GM21786 (cell line): ENCODE results near the gene CCDC74B.
"Not testable (repeated sequence)": the region's sequence is repeated elsewhere in the genome, so short reads cannot be mapped to it uniquely, and the experiment has no call there.

Experiments used
- ATAC-seq: cut with Tn5 transposase; IDR thresholded peaks from one replicate; pipeline ENCODE4 v1.9.1; 2021; ENCODE audit not compliant: unreplicated experiment

Gene CCDC74B

GRCh38 chr2:130145006-130145414 is at the start of gene CCDC74B:
Gene CCDC74B, minus strand, starts transcription at chr2:130145112. Its CDS starts 116 bp downstream, at chr2:130144996.
- peak; percentile 90 for ATAC-seq

- ATAC-seq: not testable (repeated sequence)
Measured at GRCh38 chr2:130193824-130194223, 48.9 kb upstream of the CCDC74B start.

- ATAC-seq: not testable (repeated sequence)
Measured at GRCh38 chr2:130192451-130192850, 47.5 kb upstream of the CCDC74B start.

GRCh38 chr2:130191319-130191718 is 46.4 kb upstream of the CCDC74B start:
- ATAC-seq: not testable (repeated sequence)

GRCh38 chr2:130190237-130190636 is 45.3 kb upstream of the CCDC74B start:
- no peak for ATAC-seq

GRCh38 chr2:130188958-130189357 is 44.0 kb upstream of the CCDC74B start:
- not testable (repeated sequence) for ATAC-seq

- ATAC-seq: not testable (repeated sequence)
Measured at GRCh38 chr2:130187859-130188792, 43.2 kb upstream of the CCDC74B start.

GRCh38 chr2:130187268-130187667 is 42.4 kb upstream of the CCDC74B start:
- no peak for ATAC-seq

GRCh38 chr2:130186391-130186790 is 41.5 kb upstream of the CCDC74B start:
- ATAC-seq: no peak

GRCh38 chr2:130185896-130186295 is 41.0 kb upstream of the CCDC74B start:
- ATAC-seq: no peak

- ATAC-seq: no peak
Measured at GRCh38 chr2:130185436-130185835, 40.5 kb upstream of the CCDC74B start.

GRCh38 chr2:130183512-130184373 is 38.8 kb upstream of the CCDC74B start:
- no peak for ATAC-seq

- ATAC-seq: not testable (repeated sequence)
Measured at GRCh38 chr2:130182826-130183511, 38.1 kb upstream of the CCDC74B start.

GRCh38 chr2:130181880-130182682 is 37.2 kb upstream of the CCDC74B start, which contains the start of gene MZT2B:
Gene MZT2B, plus strand, starts transcription at chr2:130182262. Its CDS starts 21 bp downstream, at chr2:130182283.
- peak; percentile 77 for ATAC-seq

- ATAC-seq: peak; percentile 56
Measured at GRCh38 chr2:130181325-130181879, 36.5 kb upstream of the CCDC74B start, which contains the start of gene SMPD4. Gene SMPD4, minus strand, starts transcription at chr2:130181602. Its CDS starts 5,010 bp downstream, at chr2:130176592.

- not testable (repeated sequence) for ATAC-seq
Measured at GRCh38 chr2:130180404-130181324, 35.8 kb upstream of the CCDC74B start.

GRCh38 chr2:130174866-130175265 is 30.0 kb upstream of the CCDC74B start:
- peak; percentile 65 for ATAC-seq

- ATAC-seq: no peak
Measured at GRCh38 chr2:130169896-130170295, 25.0 kb upstream of the CCDC74B start.
